ENCODE data around the gene PTPN1. TPM values are rescaled to one million over a fixed set of nuclear protein-coding genes. Genes with fewer than 3 reads are reported as not detected.

PTPN1 gene
- total and polyA plus RNA-seq, 2 of the 13 experiments (the other 11 are each of a cell fraction or from before 2014, with no cell fraction given) = 17.7 to 37.2 TPM

DNA sequence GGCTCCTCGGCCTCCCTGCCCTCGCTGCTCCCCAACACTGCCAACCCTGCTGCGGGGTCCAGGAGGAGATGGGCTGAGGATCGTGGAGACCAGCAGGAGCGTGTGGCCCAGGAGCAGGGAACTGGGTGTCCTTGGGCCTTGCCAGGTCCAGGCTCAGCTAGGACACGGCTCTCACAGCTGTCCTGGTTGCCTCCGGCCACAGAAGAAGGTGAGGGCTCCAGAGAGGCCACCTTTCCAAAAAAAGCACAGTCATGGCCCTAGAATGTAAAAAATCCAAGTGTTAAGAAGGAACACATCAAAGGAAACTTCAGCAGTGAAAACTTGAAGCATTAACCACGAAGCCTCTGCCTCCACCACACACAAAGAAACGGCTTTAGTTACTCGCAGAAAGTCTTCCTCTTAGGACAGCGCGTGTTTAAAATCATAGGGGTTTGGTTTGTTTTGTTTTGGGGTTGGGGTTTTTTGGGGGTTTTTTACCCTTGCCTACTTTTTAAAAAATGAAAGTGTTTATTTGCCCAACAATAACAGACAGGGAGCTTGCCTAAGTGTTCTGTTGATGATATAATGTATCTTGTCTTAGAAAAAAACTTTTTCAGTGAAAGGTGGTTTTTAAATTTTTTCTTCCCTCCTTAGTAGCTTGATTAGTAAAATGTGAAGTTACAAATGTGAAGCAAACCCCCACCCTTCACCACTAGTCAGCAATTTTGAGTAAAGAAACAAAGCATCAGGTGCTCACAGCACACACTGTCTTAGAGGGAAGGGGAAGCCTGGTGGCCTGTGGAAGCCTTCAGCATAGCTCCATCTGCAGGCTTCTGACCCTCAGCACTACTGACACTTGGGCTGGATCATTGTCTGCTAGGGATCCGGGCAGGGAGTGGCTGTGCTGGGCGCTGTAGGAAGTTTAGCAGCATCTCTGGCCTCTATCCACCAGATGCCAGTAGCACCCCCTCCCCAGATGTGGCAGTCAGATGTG is 60.0 kb downstream of the PTPN1 start (continued):
- TF ChIP-seq, protein P1, sequence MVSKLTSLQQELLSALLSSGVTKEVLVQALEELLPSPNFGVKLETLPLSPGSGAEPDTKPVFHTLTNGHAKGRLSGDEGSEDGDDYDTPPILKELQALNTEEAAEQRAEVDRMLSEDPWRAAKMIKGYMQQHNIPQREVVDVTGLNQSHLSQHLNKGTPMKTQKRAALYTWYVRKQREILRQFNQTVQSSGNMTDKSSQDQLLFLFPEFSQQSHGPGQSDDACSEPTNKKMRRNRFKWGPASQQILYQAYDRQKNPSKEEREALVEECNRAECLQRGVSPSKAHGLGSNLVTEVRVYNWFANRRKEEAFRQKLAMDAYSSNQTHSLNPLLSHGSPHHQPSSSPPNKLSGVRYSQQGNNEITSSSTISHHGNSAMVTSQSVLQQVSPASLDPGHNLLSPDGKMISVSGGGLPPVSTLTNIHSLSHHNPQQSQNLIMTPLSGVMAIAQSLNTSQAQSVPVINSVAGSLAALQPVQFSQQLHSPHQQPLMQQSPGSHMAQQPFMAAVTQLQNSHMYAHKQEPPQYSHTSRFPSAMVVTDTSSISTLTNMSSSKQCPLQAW (CRISPR knock-in tag; IDR thresholded peaks at IDR 0.05) = 0 out of 2 replicates have a peak, but pooled peaks have one; percentile 18
- TF ChIP-seq ZNF563 (CRISPR knock-in tag; IDR thresholded peaks at IDR 0.05) (no peak), ATAD3A (CRISPR knock-in tag; IDR thresholded peaks at IDR 0.05) (no peak), ELF3 (CRISPR knock-in tag; IDR thresholded peaks at IDR 0.05) (no peak), MLLT10 (CRISPR knock-in tag; IDR thresholded peaks at IDR 0.05) (no peak), JARID2 (CRISPR knock-in tag; IDR thresholded peaks at IDR 0.05; ENCODE audit: insufficient replicate concordance) (no peak), ZBTB42 (CRISPR knock-in tag; IDR thresholded peaks at IDR 0.05) (no peak), REPIN1 (CRISPR knock-in tag; IDR thresholded peaks at IDR 0.05; ENCODE audit: borderline replicate concordance, low read depth) (no peak), ZFP1 (CRISPR knock-in tag; IDR thresholded peaks at IDR 0.05) (no peak), RARA (CRISPR knock-in tag; IDR thresholded peaks at IDR 0.05) (no peak), NPAS2 (CRISPR knock-in tag; IDR thresholded peaks at IDR 0.05; ENCODE audit: borderline replicate concordance) (no peak), RXRA (CRISPR knock-in tag; IDR thresholded peaks at IDR 0.05) (no peak), NFIC (IDR thresholded peaks at IDR 0.05; ENCODE audit: low read length) (no peak), TOPORS (CRISPR knock-in tag; IDR thresholded peaks at IDR 0.05) (no peak), TCF7L2 (IDR thresholded peaks at IDR 0.05; ENCODE audit: low read depth, low read length) (no peak), POLR2AphosphoS5 (IDR thresholded peaks at IDR 0.05; ENCODE audit: low read depth, low read length) (no peak), ZNF672 (CRISPR knock-in tag; IDR thresholded peaks at IDR 0.05) (no peak), NFE2L2 (IDR thresholded peaks at IDR 0.05; ENCODE audit: low read length) (peak; percentile 71), SMC3 (IDR thresholded peaks at IDR 0.05; ENCODE audit: low read length) (0 out of 2 replicates have a peak, but pooled peaks have one; percentile 4), AGO2 (optimal IDR thresholded peaks at IDR 0.05; ENCODE audit: low read depth, low read length) (peak; percentile 20)
- TF ChIP-seq, protein P2, sequence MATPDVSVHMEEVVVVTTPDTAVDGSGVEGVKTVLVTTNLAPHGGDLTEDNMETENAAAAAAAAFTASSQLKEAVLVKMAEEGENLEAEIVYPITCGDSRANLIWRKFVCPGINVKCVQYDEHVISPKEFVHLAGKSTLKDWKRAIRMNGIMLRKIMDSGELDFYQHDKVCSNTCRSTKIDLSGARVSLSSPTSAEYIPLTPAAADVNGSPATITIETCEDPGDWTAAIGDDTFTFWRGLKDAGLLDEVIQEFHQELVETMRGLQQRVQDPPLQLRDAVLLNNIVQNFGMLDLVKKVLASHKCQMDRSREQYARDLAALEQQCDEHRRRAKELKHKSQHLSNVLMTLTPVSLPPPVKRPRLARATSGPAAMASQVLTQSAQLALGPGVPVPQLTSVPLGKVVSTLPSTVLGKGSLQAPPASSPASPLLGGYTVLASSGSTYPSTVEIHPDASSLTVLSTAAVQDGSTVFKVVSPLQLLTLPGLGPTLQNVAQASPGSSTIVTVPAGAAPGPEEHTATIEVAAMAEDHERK (CRISPR knock-in tag; IDR thresholded peaks at IDR 0.05; ENCODE audit: low read depth) = no peak
- TF ChIP-seq, protein P3, sequence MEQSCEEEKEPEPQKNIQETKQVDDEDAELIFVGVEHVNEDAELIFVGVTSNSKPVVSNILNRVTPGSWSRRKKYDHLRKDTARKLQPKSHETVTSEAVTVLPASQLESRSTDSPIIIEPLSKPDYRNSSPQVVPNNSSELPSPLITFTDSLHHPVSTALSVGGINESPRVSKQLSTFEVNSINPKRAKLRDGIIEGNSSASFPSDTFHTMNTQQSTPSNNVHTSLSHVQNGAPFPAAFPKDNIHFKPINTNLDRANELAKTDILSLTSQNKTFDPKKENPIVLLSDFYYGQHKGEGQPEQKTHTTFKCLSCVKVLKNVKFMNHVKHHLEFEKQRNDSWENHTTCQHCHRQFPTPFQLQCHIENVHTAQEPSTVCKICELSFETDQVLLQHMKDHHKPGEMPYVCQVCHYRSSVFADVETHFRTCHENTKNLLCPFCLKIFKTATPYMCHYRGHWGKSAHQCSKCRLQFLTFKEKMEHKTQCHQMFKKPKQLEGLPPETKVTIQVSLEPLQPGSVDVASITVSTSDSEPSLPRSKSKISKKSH (CRISPR knock-in tag; IDR thresholded peaks at IDR 0.05; ENCODE audit: borderline replicate concordance) = no peak
- TF ChIP-seq, protein P4, sequence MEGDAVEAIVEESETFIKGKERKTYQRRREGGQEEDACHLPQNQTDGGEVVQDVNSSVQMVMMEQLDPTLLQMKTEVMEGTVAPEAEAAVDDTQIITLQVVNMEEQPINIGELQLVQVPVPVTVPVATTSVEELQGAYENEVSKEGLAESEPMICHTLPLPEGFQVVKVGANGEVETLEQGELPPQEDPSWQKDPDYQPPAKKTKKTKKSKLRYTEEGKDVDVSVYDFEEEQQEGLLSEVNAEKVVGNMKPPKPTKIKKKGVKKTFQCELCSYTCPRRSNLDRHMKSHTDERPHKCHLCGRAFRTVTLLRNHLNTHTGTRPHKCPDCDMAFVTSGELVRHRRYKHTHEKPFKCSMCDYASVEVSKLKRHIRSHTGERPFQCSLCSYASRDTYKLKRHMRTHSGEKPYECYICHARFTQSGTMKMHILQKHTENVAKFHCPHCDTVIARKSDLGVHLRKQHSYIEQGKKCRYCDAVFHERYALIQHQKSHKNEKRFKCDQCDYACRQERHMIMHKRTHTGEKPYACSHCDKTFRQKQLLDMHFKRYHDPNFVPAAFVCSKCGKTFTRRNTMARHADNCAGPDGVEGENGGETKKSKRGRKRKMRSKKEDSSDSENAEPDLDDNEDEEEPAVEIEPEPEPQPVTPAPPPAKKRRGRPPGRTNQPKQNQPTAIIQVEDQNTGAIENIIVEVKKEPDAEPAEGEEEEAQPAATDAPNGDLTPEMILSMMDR (CRISPR knock-in tag; IDR thresholded peaks at IDR 0.05) = peak; percentile 57
